HEK293 (cell line): ENCODE results near the gene NUP210.

Experiments
- BCL6B ChIP-seq: fragments of 450-650 bp; formaldehyde crosslinking; IDR thresholded peaks from 2 replicates; pipeline ENCODE4 v1.5.1; 2017; ENCODE audit warnings: missing biosample characterization, missing genetic modification characterization
- CTCF ChIP-seq: fragments of 450-650 bp; formaldehyde crosslinking; IDR thresholded peaks from 2 replicates; pipeline ENCODE4 v1.5.1; 2016; ENCODE audit warnings: missing biosample characterization, missing genetic modification characterization
- KLF17 ChIP-seq: fragments of 450-650 bp; formaldehyde crosslinking; IDR thresholded peaks from 2 replicates; pipeline ENCODE4 v1.5.1; 2016; ENCODE audit warnings: missing biosample characterization, missing genetic modification characterization
- PATZ1 ChIP-seq: fragments of 450-650 bp; formaldehyde crosslinking; IDR thresholded peaks from 2 replicates; pipeline ENCODE4 v1.5.1; 2016; ENCODE audit warnings: missing biosample characterization, missing genetic modification characterization
- YY2 ChIP-seq: fragments of 450-650 bp; formaldehyde crosslinking; IDR thresholded peaks from 2 replicates; pipeline ENCODE4 v1.5.1; 2016; ENCODE audit warnings: missing biosample characterization, missing genetic modification characterization
- ZNF114 ChIP-seq: fragments of 450-650 bp; formaldehyde crosslinking; IDR thresholded peaks from 2 replicates; pipeline ENCODE4 v1.5.0; 2017; ENCODE audit warnings: missing biosample characterization, missing genetic modification characterization
- ZNF132 ChIP-seq: fragments of 450-650 bp; formaldehyde crosslinking; IDR thresholded peaks from 2 replicates; pipeline ENCODE4 v1.5.1; 2017; ENCODE audit warnings: missing biosample characterization, missing genetic modification characterization, borderline replicate concordance
- ZNF146 ChIP-seq: fragments of 450-650 bp; formaldehyde crosslinking; IDR thresholded peaks from 2 replicates; pipeline ENCODE4 v1.5.1; 2016; ENCODE audit warnings: missing biosample characterization, missing genetic modification characterization
- ZNF248 ChIP-seq: fragments of 450-650 bp; formaldehyde crosslinking; IDR thresholded peaks from 2 replicates; pipeline ENCODE4 v1.5.1; 2017; ENCODE audit warnings: missing biosample characterization, missing genetic modification characterization
- ZNF311 ChIP-seq: fragments of 450-650 bp; formaldehyde crosslinking; IDR thresholded peaks from 2 replicates; pipeline ENCODE4 v1.5.1; 2017; ENCODE audit warnings: missing biosample characterization, missing genetic modification characterization, borderline replicate concordance
- ZNF335 ChIP-seq: fragments of 450-650 bp; formaldehyde crosslinking; conservative IDR thresholded peaks from 2 replicates; pipeline ENCODE4 v1.5.1; 2016; ENCODE audit warnings: missing biosample characterization, missing genetic modification characterization
- ZNF580 ChIP-seq: fragments of 450-650 bp; formaldehyde crosslinking; IDR thresholded peaks from 2 replicates; pipeline ENCODE4 v1.5.1; 2016; ENCODE audit warnings: missing biosample characterization, missing genetic modification characterization
- ZNF837 ChIP-seq: fragments of 450-650 bp; formaldehyde crosslinking; IDR thresholded peaks from 2 replicates; pipeline ENCODE4 v1.5.1; 2016; ENCODE audit warnings: missing biosample characterization, missing genetic modification characterization
- ZXDB ChIP-seq: fragments of 450-650 bp; formaldehyde crosslinking; IDR thresholded peaks from 2 replicates; pipeline ENCODE4 v1.5.1; 2016; ENCODE audit warnings: missing biosample characterization, missing genetic modification characterization

- no peak for TF ChIP-seq YY2 (tag by site-specific recombination)
- TF ChIP-seq ZNF335 (tag by site-specific recombination) = 0 out of 2 replicates have a peak, but pooled peaks have one; percentile 26
- no peak for TF ChIP-seq ZNF146
- TF ChIP-seq ZNF248 (tag by site-specific recombination) = no peak
- no peak for TF ChIP-seq ZNF580 (tag by site-specific recombination)
- TF ChIP-seq ZXDB (tag by site-specific recombination) = no peak
- TF ChIP-seq PATZ1 (tag by site-specific recombination) = no peak
- TF ChIP-seq BCL6B (tag by site-specific recombination) = no peak
- TF ChIP-seq ZNF311 (tag by site-specific recombination) = no peak
- TF ChIP-seq KLF17 = no peak
- no peak for TF ChIP-seq CTCF (tag by site-specific recombination)
- TF ChIP-seq ZNF132 (tag by site-specific recombination) = no peak
- no peak for TF ChIP-seq ZNF837 (tag by site-specific recombination)
- TF ChIP-seq ZNF114 (tag by site-specific recombination) = no peak
Measured at GRCh38 chr3:13463618-13464400, 43.7 kb upstream of the NUP210 start.
